Stimulated activated CD8-positive, alpha-beta memory T cell treated with anti-CD3 and anti-CD28 coated beads, Interleukin-2, amount 100 ng/mL, for 1 hour (primary cell): ENCODE results near the gene MEF2D.

Source experiments
- DNase-seq, 2 donors: peaks; one replicate each; pipeline ENCODE4 v3.0.0-alpha.2; 2020; ENCODE audit warnings: low read depth in 2 of 2

MEF2D gene

GRCh38 chr1:156500543-156500792, at the start of gene MEF2D:
Gene MEF2D, minus strand, starts transcription at chr1:156500775. Its CDS starts 17,483 bp downstream, at chr1:156483292.
- no peak for DNase-seq

- no peak for DNase-seq
Measured at GRCh38 chr1:156550346-156550745, 49.8 kb upstream of the MEF2D start.

- DNase-seq: no peak
Measured at GRCh38 chr1:156549831-156550230, 49.3 kb upstream of the MEF2D start.

- no peak for DNase-seq
Measured at GRCh38 chr1:156549390-156549789, 48.8 kb upstream of the MEF2D start.

GRCh38 chr1:156547982-156548381, 47.4 kb upstream of the MEF2D start:
- no peak for DNase-seq

GRCh38 chr1:156547434-156547833, 46.9 kb upstream of the MEF2D start:
- no peak for DNase-seq

- DNase-seq: no peak
Measured at GRCh38 chr1:156546267-156546666, 45.7 kb upstream of the MEF2D start.

GRCh38 chr1:156544592-156545102, 44.1 kb upstream of the MEF2D start:
- DNase-seq: no peak

- DNase-seq: no peak
Measured at GRCh38 chr1:156543066-156543465, 42.5 kb upstream of the MEF2D start.

- no peak for DNase-seq
Measured at GRCh38 chr1:156540955-156541354, 40.4 kb upstream of the MEF2D start.

GRCh38 chr1:156539818-156540355, 39.3 kb upstream of the MEF2D start:
- DNase-seq: no peak

- DNase-seq: no peak
Measured at GRCh38 chr1:156538711-156539440, 38.3 kb upstream of the MEF2D start.

GRCh38 chr1:156537027-156537426, 36.5 kb upstream of the MEF2D start:
- DNase-seq: no peak

- DNase-seq: no peak
Measured at GRCh38 chr1:156534424-156535060, 34.0 kb upstream of the MEF2D start.

GRCh38 chr1:156533568-156534220, 33.1 kb upstream of the MEF2D start:
- DNase-seq: no peak

- DNase-seq: no peak
Measured at GRCh38 chr1:156532374-156532773, 31.8 kb upstream of the MEF2D start.

GRCh38 chr1:156530006-156530405, 29.4 kb upstream of the MEF2D start:
- DNase-seq: no peak

GRCh38 chr1:156528875-156529425, 28.4 kb upstream of the MEF2D start:
- no peak for DNase-seq

GRCh38 chr1:156528231-156528630, 27.7 kb upstream of the MEF2D start:
- DNase-seq: no peak

- no peak for DNase-seq
Measured at GRCh38 chr1:156527584-156527983, 27.0 kb upstream of the MEF2D start.

GRCh38 chr1:156525856-156526489, 25.4 kb upstream of the MEF2D start:
- DNase-seq: no peak

- no peak for DNase-seq
Measured at GRCh38 chr1:156525071-156525501, 24.5 kb upstream of the MEF2D start.
